ENCODE results near the gene MCM6. TPM values are rescaled to one million over a fixed set of nuclear protein-coding genes. Genes with fewer than 3 reads are reported as not detected.

Gene MCM6
- total RNA-seq, 1 experiment from 2014 or later: 113 TPM

GRCh38 chr2:135894930-135895329 lies 18.7 kb upstream of the MCM6 start:
- no peak overlapping the region for H3K4me2 ChIP-seq (ENCODE audit: insufficient read depth, insufficient read length, low read length)
- H2BK120ac ChIP-seq (ENCODE audit: low read depth, low read length, poor library complexity, severe bottlenecking): no peak overlapping the region
- no peak overlapping the region for H2BK12ac ChIP-seq (ENCODE audit: insufficient read length, low read depth, low read length)
- H2BK5ac ChIP-seq (ENCODE audit: insufficient read length, low read length): no peak overlapping the region
- no peak for DNase-seq
- no peaks in the 10 kb centered on the region for H3K9me3 ChIP-seq (ENCODE audit: control insufficient read depth, low read depth, low read length)
- H3K27me3 ChIP-seq (ENCODE audit: insufficient read depth, low read length): no peaks in the 10 kb centered on the region
- no peaks in the 10 kb centered on the region for H3K27me3 Mint-ChIP-seq (ENCODE audit: low read depth)
- no peak overlapping the region for H3T11ph ChIP-seq (ENCODE audit: low read length)
- H3K4me1 Mint-ChIP-seq: peaks cover 22 to 25% of the 10 kb centered on the region in 2 experiments
- no peak overlapping the region for H2BK20ac ChIP-seq (ENCODE audit: low read depth, low read length, poor library complexity, severe bottlenecking)
- no peak overlapping the region for H3K4me3 Mint-ChIP-seq
- H3K27ac ChIP-seq (ENCODE audit: insufficient read length, low read depth, low read length): no peak overlapping the region
- H4K91ac ChIP-seq (ENCODE audit: insufficient read length, low read depth, low read length): no peak overlapping the region
- H3K23me2 ChIP-seq (ENCODE audit: insufficient read length, low read depth, low read length, poor library complexity, severe bottlenecking): no peaks in the 10 kb centered on the region
- H3K27ac Mint-ChIP-seq: no peak overlapping the region
- H2AK5ac ChIP-seq (ENCODE audit: insufficient read length, low read length): no peak overlapping the region
- H3K23ac ChIP-seq (ENCODE audit: insufficient read length, low read depth, low read length): no peak overlapping the region
- no peak overlapping the region for H3K4ac ChIP-seq (ENCODE audit: low read depth, low read length)
- H2BK15ac ChIP-seq (ENCODE audit: low read depth, low read length): no peak overlapping the region
- H4K5ac ChIP-seq (ENCODE audit: insufficient read length, low read depth, low read length): no peak overlapping the region
- TF ChIP-seq CTCF (conservative IDR thresholded peaks at IDR 0.05): no peak
- H3K79me2 ChIP-seq (ENCODE audit: insufficient read depth, low read length): no peaks in the 10 kb centered on the region
- WGBS (ENCODE audit: extremely low coverage, insufficient read length, low lambda C conversion rate): no CpG with 5 or more reads among the region's 1 CpG
- H4K8ac ChIP-seq (replicated peaks; ENCODE audit: insufficient read length, low read depth, low read length): no peak overlapping the region
- peaks cover 5 to 13% (median 5%) of the 10 kb centered on the region in 3 experiments; a peak in 4 of 7 replicates for H3K36me3 Mint-ChIP-seq (ENCODE audit: insufficient read depth in 1 of 3, low read depth in 3 of 3)
- H3K79me1 ChIP-seq (ENCODE audit: insufficient read depth, low read depth, low read length, poor library complexity, severe bottlenecking): no peaks in the 10 kb centered on the region
- no peak overlapping the region for H3K56ac ChIP-seq (ENCODE audit: insufficient read length, low read depth, low read length)
- no peak overlapping the region for H3K14ac ChIP-seq (ENCODE audit: insufficient read depth, low read length)
- H3K9ac ChIP-seq (ENCODE audit: extremely low read depth, insufficient read length, low read length): no peak overlapping the region
- no peak overlapping the region for H2AFZ ChIP-seq (ENCODE audit: low read length)
- no peaks in the 10 kb centered on the region; a peak in 1 of 5 replicates for H3K9me3 Mint-ChIP-seq
- no peak overlapping the region for H3K18ac ChIP-seq (ENCODE audit: insufficient read length, low read depth, low read length)
- no peaks in the 10 kb centered on the region for H4K20me1 ChIP-seq (ENCODE audit: control insufficient read depth, insufficient read depth, insufficient read length)
- H3K4me1 ChIP-seq (ENCODE audit: insufficient read depth, low read length): peaks cover 4% of the 10 kb centered on the region; the same call in 1 of the 2 replicates

All from H9 (cell line).